Fibroblast of skin of right quadriceps (primary cell): ENCODE measurements around the gene NLGN1.
A peak's percentile ranks its signal among the peaks of the same experiment; 100 is the strongest.

ENCODE experiments used
- DNase-seq: peaks from one replicate; pipeline ENCODE4 v3.0.0-alpha.2; 2013

The NLGN1 gene

GRCh38 chr3:173644086-173645082 is 246.8 kb downstream of the NLGN1 start:
- no peak for DNase-seq

GRCh38 chr3:173650596-173650995 is 253.1 kb downstream of the NLGN1 start:
- DNase-seq: peak; percentile 6

- no peak for DNase-seq
Measured at GRCh38 chr3:173652093-173652492, 254.5 kb downstream of the NLGN1 start.

GRCh38 chr3:173653781-173654180 is 256.2 kb downstream of the NLGN1 start:
- DNase-seq: peak; percentile 9

GRCh38 chr3:173659972-173660371 is 262.4 kb downstream of the NLGN1 start:
- no peak for DNase-seq

GRCh38 chr3:173660645-173661299 is 263.2 kb downstream of the NLGN1 start:
- peak; percentile 51 for DNase-seq

GRCh38 chr3:173663696-173664111 is 266.2 kb downstream of the NLGN1 start:
- peak; percentile 32 for DNase-seq

- no peak for DNase-seq
Measured at GRCh38 chr3:173676094-173676493, 278.6 kb downstream of the NLGN1 start.

GRCh38 chr3:173681188-173681678 is 283.7 kb downstream of the NLGN1 start:
- no peak for DNase-seq

GRCh38 chr3:173685456-173685855 is 287.9 kb downstream of the NLGN1 start:
- no peak for DNase-seq

- DNase-seq: no peak
Measured at GRCh38 chr3:173688216-173688842, 290.8 kb downstream of the NLGN1 start.

GRCh38 chr3:173690542-173691180 is 293.1 kb downstream of the NLGN1 start:
- peak; percentile 40 for DNase-seq

GRCh38 chr3:173699353-173699752 is 301.8 kb downstream of the NLGN1 start:
- no peak for DNase-seq

GRCh38 chr3:173700336-173700735 is 302.8 kb downstream of the NLGN1 start:
- no peak for DNase-seq

GRCh38 chr3:173702561-173702960 is 305.0 kb downstream of the NLGN1 start:
- no peak for DNase-seq

GRCh38 chr3:173703771-173704170 is 306.2 kb downstream of the NLGN1 start:
- no peak for DNase-seq

GRCh38 chr3:173706630-173707029 is 309.1 kb downstream of the NLGN1 start:
- no peak for DNase-seq

- DNase-seq: no peak
Measured at GRCh38 chr3:173708191-173708590, 310.6 kb downstream of the NLGN1 start.

GRCh38 chr3:173709026-173709425 is 311.5 kb downstream of the NLGN1 start:
- peak; percentile 22 for DNase-seq

GRCh38 chr3:173711619-173712018 is 314.1 kb downstream of the NLGN1 start:
- DNase-seq: no peak

- no peak for DNase-seq
Measured at GRCh38 chr3:173719585-173719984, 322.0 kb downstream of the NLGN1 start.

GRCh38 chr3:173725507-173725906 is 328.0 kb downstream of the NLGN1 start:
- peak; percentile 42 for DNase-seq

- DNase-seq: no peak
Measured at GRCh38 chr3:173730391-173730790, 332.8 kb downstream of the NLGN1 start.
